GM19455 (cell line): ENCODE results near the gene TBC1D17.
A peak's percentile ranks its signal among the peaks of the same experiment; 100 is the strongest.

Source experiments
- ATAC-seq: cut with Tn5 transposase; IDR thresholded peaks from one replicate; pipeline ENCODE4 v1.9.1; 2021; ENCODE audit not compliant: unreplicated experiment

Gene TBC1D17

DNA sequence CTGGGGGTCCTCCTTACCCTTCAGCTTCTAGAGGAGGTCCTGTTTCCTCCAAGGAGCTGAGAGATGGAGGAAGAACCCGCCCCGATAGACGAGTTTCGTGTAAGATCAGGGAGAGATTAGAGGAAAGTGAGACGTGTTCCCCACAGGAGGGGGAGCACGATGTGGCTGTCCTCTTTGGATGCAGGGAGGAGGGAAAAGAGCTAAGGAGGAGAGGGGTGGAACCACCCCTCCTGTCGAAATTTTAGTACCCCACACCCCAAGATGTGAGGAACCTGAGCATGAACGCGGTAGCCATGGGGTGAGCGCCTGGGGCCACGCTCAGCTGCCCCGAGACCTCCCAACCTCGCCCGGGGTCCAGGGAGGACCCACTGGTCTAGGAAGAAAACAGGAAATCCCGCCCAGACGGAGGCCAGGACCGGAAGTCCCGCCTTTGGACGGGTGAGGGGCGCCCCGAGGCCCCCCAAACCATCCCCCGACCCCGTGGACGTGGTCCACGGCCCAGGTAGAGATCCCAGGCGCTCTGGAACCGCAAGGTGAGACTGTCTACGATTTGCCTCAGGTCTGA lies 1.6 kb upstream of the TBC1D17 start:
- no peak for ATAC-seq

GRCh38 chr19:49876422-49877019 lies 981 bp upstream of the TBC1D17 start:
- ATAC-seq: peak; percentile 47

DNA sequence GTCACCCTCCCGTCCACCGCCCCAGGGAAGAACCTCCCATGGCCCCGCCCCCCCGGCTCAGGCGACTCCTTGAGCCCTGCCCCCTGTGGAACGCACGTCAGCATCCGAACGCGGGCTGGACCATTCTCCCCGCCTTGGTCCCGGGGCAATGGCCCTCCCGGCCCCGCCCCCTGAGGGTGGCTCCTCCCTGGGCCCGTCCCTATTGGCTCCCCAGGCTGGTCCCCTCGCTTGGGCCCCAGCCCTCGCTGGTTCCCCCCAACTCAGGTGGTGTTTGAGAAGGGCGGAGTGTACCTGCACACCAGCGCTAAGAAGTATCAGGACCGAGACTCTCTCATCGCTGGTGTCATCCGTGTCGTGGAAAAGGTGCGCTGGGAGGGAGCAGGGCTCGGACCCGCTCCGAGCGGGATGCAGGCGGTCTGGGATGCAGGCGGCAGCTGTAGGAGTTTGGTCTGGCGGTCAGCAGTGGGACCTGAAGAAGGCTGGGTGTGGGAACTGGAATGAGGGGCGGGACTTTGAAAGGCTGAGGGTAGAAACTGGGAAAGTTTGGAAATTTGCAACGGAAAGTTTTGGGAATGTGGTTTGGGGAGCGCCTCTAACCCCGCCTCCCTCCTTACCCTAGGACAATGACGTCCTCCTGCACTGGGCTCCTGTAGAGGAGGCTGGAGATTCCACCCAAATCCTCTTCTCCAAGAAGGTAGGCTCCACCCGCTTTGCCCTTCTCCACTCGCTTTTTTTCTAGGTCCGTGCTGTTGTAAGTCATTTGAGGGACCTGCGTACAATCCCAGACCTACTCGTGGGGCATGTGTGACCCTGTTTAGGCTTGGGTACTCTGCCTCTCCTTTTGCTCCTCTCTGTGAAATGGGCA lies 609 bp downstream of the TBC1D17 start:
- ATAC-seq: peak; percentile 41

DNA sequence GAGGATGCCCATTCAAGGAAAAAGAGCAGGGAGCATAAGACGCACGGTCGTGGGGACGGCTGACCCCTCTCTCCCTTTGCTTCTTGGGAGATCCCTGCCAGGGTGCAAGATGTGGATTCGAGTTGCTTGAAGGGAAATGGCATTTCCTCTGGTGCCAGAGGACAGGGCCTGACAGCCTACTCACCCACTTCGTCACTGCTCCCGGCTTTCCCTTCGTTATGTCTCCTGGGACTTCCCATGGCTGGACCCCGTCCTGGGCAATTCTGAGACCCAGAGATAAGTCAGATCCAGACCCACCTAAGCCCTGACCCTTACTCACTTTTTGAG lies 1.2 kb downstream of the TBC1D17 start:
- ATAC-seq: no peak

GRCh38 chr19:49879243-49879963 lies 1.9 kb downstream of the TBC1D17 start:
- no peak for ATAC-seq

DNA sequence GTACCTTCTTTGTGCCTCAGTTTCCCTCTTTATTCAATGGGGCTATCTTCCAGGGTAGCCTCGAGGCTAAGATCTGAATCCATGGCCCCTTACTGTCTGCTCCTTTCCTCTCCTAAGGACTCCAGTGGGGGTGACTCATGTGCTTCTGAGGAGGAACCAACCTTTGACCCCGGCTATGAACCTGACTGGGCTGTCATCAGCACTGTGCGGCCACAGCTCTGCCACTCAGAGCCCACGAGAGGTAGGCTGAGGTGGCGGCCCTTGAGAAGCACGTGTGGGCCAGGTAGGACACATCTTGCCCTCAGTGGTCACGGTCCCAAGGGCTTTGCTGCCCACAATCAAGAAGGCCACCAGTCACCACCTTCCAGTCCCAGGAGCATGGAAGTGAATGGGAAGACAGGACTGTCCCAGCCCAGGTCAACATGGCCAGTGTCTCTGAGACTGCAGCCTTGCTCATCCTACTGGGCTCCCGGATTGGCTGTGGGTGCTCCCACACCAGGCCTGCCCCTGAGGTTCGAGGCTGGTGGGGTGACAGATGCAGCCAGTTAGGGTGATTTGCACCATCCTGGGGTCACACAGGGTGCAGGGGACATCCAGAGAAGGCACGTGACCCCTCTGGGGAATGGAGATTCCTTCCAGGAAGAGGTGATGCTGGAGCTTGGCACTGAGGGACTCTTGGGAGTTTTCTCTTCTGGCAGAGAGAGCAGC lies 2.8 kb downstream of the TBC1D17 start:
- no peak for ATAC-seq

DNA sequence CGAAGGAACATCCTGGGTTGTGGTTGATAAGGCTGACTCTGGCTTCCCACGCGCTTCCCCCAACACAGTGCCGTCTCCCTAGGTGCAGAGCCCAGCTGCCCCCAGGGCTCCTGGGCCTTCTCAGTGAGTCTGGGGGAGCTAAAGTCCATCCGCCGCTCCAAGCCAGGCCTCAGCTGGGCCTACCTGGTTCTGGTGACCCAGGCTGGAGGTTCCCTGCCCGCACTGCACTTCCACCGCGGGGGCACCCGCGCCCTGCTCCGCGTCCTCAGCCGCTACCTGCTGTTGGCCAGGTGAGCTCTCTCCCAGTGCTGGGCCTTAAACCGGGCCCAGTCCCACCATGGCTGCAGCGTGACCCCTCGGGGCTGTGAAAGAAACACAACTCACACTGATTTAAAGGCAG lies 3.7 kb downstream of the TBC1D17 start:
- no peak for ATAC-seq

DNA sequence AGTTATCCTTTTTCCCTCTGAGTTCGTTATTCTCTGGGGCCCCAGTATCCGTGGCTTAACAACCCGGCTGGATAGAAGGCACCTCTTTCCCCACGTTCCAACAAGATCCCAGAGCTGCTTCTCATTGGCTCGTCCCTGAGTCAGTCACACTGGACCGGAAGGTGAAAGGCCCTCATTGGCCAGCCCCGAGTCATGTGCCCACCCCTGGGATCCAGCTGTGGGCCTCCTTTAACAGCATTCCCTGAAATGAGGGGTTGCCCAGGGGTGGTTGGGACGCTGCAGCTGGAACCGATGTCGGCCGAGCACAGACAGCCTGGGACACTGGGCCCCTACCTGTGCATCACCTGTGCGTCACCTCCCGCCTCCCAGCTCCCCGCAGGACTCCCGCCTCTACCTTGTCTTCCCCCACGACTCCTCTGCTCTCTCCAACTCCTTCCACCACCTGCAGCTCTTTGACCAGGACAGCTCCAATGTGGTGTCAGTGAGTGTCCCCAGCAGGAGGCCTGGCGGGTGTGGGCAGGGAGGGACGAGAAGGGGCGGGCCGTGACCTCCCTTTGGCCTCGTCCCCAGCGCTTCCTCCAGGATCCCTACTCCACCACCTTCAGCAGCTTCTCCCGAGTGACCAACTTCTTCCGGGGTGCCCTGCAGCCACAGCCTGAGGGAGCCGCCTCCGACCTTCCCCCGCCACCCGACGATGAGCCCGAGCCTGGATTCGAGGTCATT lies 4.3 kb downstream of the TBC1D17 start:
- no peak for ATAC-seq

DNA sequence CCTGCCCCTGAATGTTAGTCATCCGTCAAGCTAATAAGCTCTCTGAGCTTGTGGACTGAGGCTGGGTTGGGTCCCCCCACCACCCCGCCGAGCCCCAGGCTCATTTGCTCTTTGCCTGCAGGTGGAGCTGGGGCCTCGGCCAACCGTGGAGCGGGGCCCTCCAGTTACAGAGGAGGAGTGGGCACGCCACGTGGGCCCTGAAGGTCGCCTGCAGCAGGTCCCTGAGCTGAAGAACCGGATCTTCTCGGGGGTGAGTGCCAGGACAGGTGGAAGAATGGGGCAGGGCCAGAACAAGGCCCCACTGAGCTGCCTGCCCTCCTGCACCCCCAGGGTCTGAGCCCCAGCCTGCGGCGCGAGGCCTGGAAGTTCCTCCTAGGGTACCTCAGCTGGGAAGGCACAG lies 5.1 kb downstream of the TBC1D17 start:
- ATAC-seq: no peak

DNA sequence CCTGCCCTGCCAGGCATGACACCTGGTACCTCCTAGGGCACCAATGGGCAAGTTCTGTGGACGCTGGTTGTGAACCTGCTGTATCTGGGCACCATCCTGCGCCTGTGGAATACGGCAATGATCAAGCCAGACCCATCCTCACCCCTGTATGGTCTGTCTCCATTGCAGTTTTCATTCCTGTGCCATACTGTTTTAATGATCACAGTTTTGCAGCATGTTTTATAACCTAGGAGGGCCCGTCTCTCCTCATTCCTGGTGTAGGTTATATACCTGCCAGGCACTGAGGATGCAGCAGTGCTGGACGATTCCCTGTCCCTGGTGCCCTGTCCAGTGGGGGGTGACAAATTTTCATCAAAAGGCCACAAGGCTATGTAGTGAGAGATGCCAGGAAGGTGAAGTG lies 5.6 kb downstream of the TBC1D17 start:
- ATAC-seq: no peak

- no peak for ATAC-seq
Observed at GRCh38 chr19:49884109-49884508, 6.6 kb downstream of the TBC1D17 start.

DNA sequence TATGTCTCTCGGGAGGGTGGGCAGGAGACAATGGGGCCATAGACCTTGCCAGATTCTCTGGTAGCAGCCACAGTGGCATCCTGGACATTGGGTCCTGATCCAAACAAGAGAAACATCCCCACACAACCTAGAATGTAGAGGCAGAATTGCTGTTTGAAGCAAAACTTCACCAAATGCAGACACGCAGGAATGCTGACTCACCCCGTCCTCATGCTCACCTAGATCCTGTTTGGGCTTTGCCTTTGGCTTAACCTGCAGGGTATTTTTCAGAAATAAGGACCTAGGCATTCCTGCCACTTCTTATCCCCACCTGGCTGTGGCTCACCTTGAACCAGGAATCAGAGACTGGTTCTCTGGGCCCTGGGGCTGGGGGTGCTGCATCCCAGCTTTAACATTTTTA lies 7.3 kb downstream of the TBC1D17 start:
- ATAC-seq: no peak

DNA sequence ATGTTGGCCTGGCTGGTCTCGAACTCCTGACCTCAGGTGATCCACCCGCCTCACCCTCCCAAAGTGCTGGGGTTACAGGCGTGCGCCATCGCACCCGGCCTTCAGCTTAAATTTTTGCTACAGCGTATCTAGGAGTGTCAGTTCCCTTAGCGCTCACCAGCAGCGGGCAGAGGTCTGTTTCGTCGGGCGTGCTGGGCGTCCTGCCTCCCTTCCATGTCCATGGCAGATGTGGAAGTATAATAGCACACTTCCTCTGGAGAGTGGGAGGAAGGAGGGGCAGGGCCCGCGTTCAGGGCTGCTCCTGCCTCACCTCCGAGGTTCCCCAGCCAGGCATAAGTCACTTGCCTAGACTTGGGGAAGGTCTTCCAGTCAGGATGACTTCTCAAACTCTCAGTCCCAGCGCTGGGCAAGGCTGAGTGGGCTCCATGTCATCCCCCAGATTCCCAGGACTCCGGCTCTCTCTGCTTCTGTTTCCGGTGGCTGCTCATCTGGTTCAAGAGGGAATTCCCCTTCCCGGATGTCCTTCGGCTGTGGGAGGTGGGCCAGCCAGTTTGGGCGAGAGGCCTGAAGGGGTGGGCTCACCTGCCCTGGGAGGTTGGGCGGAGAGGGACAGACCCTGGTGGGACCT lies 9.6 kb downstream of the TBC1D17 start:
- no peak for ATAC-seq

- no peak for ATAC-seq
Observed at GRCh38 chr19:49887665-49888509, 10.4 kb downstream of the TBC1D17 start.

GRCh38 chr19:49888510-49888824 lies 11.0 kb downstream of the TBC1D17 start:
- ATAC-seq: no peak

DNA sequence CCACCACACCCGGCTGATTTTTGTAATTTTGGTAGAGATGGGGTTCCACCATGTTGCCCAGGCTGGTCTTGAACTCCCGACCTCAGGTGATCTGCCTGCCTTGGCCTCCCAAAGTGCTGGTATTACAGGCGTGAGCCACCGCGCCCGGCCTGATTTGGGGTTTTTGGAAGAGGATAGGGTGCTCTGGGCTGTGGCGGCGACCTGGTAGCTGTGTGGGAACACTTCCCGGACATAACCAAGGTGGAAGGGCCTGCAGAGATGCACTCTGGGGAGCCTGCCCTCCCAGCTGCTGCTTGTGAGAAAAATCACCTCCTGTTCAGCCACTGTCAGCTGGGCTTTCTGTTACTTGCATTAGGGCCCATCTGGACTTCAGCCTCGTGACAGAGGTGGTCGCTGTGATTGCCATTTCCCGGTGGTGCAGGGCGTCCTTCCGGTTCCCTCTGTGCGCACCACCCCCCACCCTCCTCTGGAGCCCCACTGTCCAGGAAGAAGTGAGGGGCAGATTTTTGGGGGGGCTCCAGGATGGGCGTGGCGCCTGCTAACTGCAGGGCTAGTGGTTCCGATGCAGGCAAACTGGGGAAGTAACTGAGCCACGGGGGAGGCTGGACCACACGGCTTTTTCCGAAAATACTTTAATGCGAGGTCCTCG lies 11.7 kb downstream of the TBC1D17 start:
- ATAC-seq: no peak

GRCh38 chr19:49889687-49890348 lies 12.3 kb downstream of the TBC1D17 start:
- no peak for ATAC-seq
